IMR-90 (cell line): ENCODE results near the gene NEDD4L. TPM values are rescaled to one million over a fixed set of nuclear protein-coding genes. Genes with fewer than 3 reads are reported as not detected.

Source experiments
- ATAC-seq: fragments of 200-7000 bp; cut with Tn5 transposase; 2 replicates; pipeline ENCODE4 v1.9.1; 2020; ENCODE audit warnings: low read depth, mild to moderate bottlenecking, moderate library complexity
- BruUV-seq: library from RNA; stranded (reverse); fragments of 400-500 nt; replicated peaks from 2 replicates; lab custom pipeline; 2021; lab: Mats Ljungman, UMichigan
- CTCF ChIA-PET: fragments of 300-600 bp; formaldehyde crosslinking; extraction: SDS; loops from one replicate; lab custom pipeline; 2021; ENCODE audit warnings: antibody characterized with exemption; lab: Yijun Ruan, JAX
- POLR2A ChIA-PET: fragments of 300-600 bp; sonication (Branson Sonifier 250); formaldehyde crosslinking; loops from one replicate; lab custom pipeline; 2022; ENCODE audit warnings: antibody characterized with exemption; ENCODE audit not compliant: unreplicated experiment; lab: Charles Lee
- DNase-seq: peaks from one replicate; pipeline ENCODE4 v3.0.0; 2013
- H2AFZ ChIP-seq: replicated peaks from 2 replicates; pipeline ENCODE3; 2013; ENCODE audit warnings: low read length, mild to moderate bottlenecking; ENCODE audit not compliant: poor library complexity
- H2AK5ac ChIP-seq: 2 replicates; pipeline ENCODE4 v1.6.1; 2013; ENCODE audit warnings: low read depth, low read length, inconsistent platforms
- H2AK9ac ChIP-seq: replicated peaks from 2 replicates; pipeline ENCODE3; 2013; ENCODE audit warnings: mild to moderate bottlenecking, low read depth, low read length, moderate library complexity; ENCODE audit not compliant: poor library complexity
- H2BK120ac ChIP-seq: 2 replicates; pipeline ENCODE4 v1.6.1; 2013; ENCODE audit warnings: low read depth, low read length, inconsistent platforms
- H2BK15ac ChIP-seq: 3 replicates; pipeline ENCODE4 v1.6.1; 2013; ENCODE audit warnings: low read depth, low read length, inconsistent platforms
- H2BK20ac ChIP-seq: 2 replicates; pipeline ENCODE4 v1.6.1; 2013; ENCODE audit warnings: low read depth, mild to moderate bottlenecking, inconsistent platforms, low read length, moderate library complexity
- H2BK5ac ChIP-seq: 2 replicates; pipeline ENCODE4 v1.6.1; 2013; ENCODE audit warnings: mild to moderate bottlenecking, low read depth, low read length, inconsistent platforms; ENCODE audit not compliant: poor library complexity, severe bottlenecking
- H3K14ac ChIP-seq: replicated peaks from 2 replicates; pipeline ENCODE4 v1.6.1; 2013; ENCODE audit warnings: low read depth, low read length, inconsistent platforms
- H3K18ac ChIP-seq: 2 replicates; pipeline ENCODE4 v1.6.1; 2013; ENCODE audit warnings: low read depth, low read length, control low read depth
- H3K23ac ChIP-seq: 2 replicates; pipeline ENCODE4 v1.6.1; 2013; ENCODE audit warnings: low read depth, low read length, inconsistent platforms
- H3K27ac ChIP-seq: 2 replicates; pipeline ENCODE4 v1.5.1; 2013; ENCODE audit warnings: mild to moderate bottlenecking, control low read depth, low read length; ENCODE audit not compliant: insufficient read depth
- H3K27me3 ChIP-seq: 2 replicates; pipeline ENCODE4 v1.6.1; 2013; ENCODE audit warnings: low read length; ENCODE audit not compliant: control insufficient read depth, insufficient read depth
- H3K36me3 ChIP-seq: 2 replicates; pipeline ENCODE4 v1.6.1; 2013; ENCODE audit warnings: low read length, mixed read lengths; ENCODE audit not compliant: control insufficient read depth, insufficient read depth
- H3K4ac ChIP-seq: 2 replicates; pipeline ENCODE4 v1.6.1; 2013; ENCODE audit warnings: low read depth, low read length, inconsistent platforms
- H3K4me1 ChIP-seq: 2 replicates; pipeline ENCODE4 v1.6.1; 2013; ENCODE audit warnings: low read length, mixed read lengths; ENCODE audit not compliant: control insufficient read depth, insufficient read depth
- H3K4me2 ChIP-seq: 2 replicates; pipeline ENCODE4 v1.6.1; 2013; ENCODE audit warnings: low read depth, mild to moderate bottlenecking, control low read depth, low read length, moderate library complexity
- H3K4me3 ChIP-seq: 2 replicates; pipeline ENCODE4 v1.5.1; 2013; ENCODE audit warnings: low read depth, mild to moderate bottlenecking, control low read depth, low read length, moderate library complexity; ENCODE audit not compliant: insufficient read depth
- H3K56ac ChIP-seq: 2 replicates; pipeline ENCODE4 v1.6.1; 2013; ENCODE audit warnings: low read length, inconsistent platforms; ENCODE audit not compliant: insufficient read depth; ENCODE audit errors: extremely low read depth
- H3K79me1 ChIP-seq, 2 experiments: 2 replicates each; pipeline ENCODE4 v1.6.1; 2013; ENCODE audit warnings: low read length in 2 of 2, inconsistent platforms in 1 of 2, low read depth in 1 of 2
- H3K9ac ChIP-seq: 2 replicates; pipeline ENCODE4 v1.6.1; 2013; ENCODE audit warnings: low read depth, low read length, control low read depth
- H3K9me1 ChIP-seq: 2 replicates; pipeline ENCODE4 v1.6.1; 2013; ENCODE audit warnings: low read length, inconsistent platforms; ENCODE audit not compliant: insufficient read depth
- H3K9me3 ChIP-seq: 2 replicates; pipeline ENCODE4 v1.6.1; 2013; ENCODE audit warnings: low read length; ENCODE audit not compliant: control insufficient read depth, insufficient read depth
- H4K20me1 ChIP-seq: 2 replicates; pipeline ENCODE4 v1.6.1; 2013; ENCODE audit warnings: low read length, inconsistent platforms; ENCODE audit not compliant: insufficient read depth
- H4K5ac ChIP-seq: 2 replicates; pipeline ENCODE4 v1.6.1; 2013; ENCODE audit warnings: mild to moderate bottlenecking, low read depth, low read length, control low read depth
- H4K8ac ChIP-seq, 2 experiments: 2 replicates each; pipeline ENCODE4 v1.6.1; 2013; ENCODE audit warnings: low read depth in 2 of 2, low read length in 2 of 2, control low read depth in 1 of 2, inconsistent platforms in 1 of 2
- H4K91ac ChIP-seq: 2 replicates; pipeline ENCODE4 v1.6.1; 2013; ENCODE audit warnings: low read depth, low read length, inconsistent platforms; ENCODE audit not compliant: insufficient read depth
- RAD21 ChIP-seq: IDR thresholded peaks from 2 replicates; pipeline ENCODE4 v1.6.1; 2012; ENCODE audit warnings: low read length, improper control_type of control experiment
- SMC3 ChIP-seq: fragments of 150-350 bp; IDR thresholded peaks from 2 replicates; pipeline ENCODE4 v1.6.1; 2016; ENCODE audit warnings: low read depth, mild to moderate bottlenecking, antibody characterized with exemption, low read length, moderate library complexity
- USF2 ChIP-seq: fragments of 150-350 bp; IDR thresholded peaks from 2 replicates; pipeline ENCODE4 v1.6.1; 2017; ENCODE audit warnings: mild to moderate bottlenecking, antibody characterized with exemption, low read length, low read depth
- WGBS, 2 experiments: methylation state at CpG; one replicate each; pipeline versions ENCODE4 v1.1.5 to v1.1.7; 2013; ENCODE audit warnings: missing lambda C conversion rate in 2 of 2; ENCODE audit not compliant: insufficient read length in 1 of 2; ENCODE audit errors: extremely low coverage in 2 of 2; 5-methylcytosine and 5-hydroxymethylcytosine counted together
- dilution Hi-C: fragments of 300-500 bp; cut with HindIII; formaldehyde crosslinking; loops from one replicate; pipeline ENCODE4 v1.14.3; 2018; ENCODE audit warnings: low sequenced_read_pairs; ENCODE audit not compliant: unreplicated experiment
- in situ Hi-C: fragments of 300-500 bp; cut with MboI; formaldehyde crosslinking; loops from 3 replicates; pipeline ENCODE4 v1.14.3; 2019; ENCODE audit warnings: low sequenced_read_pairs, inconsistent platforms, mixed read lengths
- intact Hi-C: fragments of 100-400 bp; cut with micrococcal nuclease; formaldehyde crosslinking; loops from 2 replicates; pipeline ENCODE4 v1.10.0; 2022
- polyA plus RNA-seq, 3 experiments: library from polyadenylated mRNA; depleted of rRNA; stranded (reverse); fragments of >200 nt; gene quantifications; 2 replicates each; pipeline ENCODE4 v1.2.3, GENCODE V29; 2012; ENCODE audit warnings: low replicate concordance in 1 of 3
- total RNA-seq: library from RNA; depleted of rRNA; stranded (reverse); fragments of >200 nt; gene quantifications from 2 replicates; pipeline ENCODE4 v1.2.3, GENCODE V29; 2012

Gene NEDD4L
- total and polyA plus RNA-seq, 2 of the 4 experiments (the other 2 are of a cell fraction) = 10.0 to 10.9 TPM

GRCh38 chr18:58446391-58447060 lies 402.5 kb downstream of the NEDD4L start:
- no TSS peak for BruUV-seq
- Histone ChIP-seq H2BK20ac (no peak overlapping the region), H3K4me3 (no peak overlapping the region), H2AK9ac (no peak overlapping the region), H3K9ac (no peak overlapping the region), H2AFZ (no peak overlapping the region), H3K56ac (no peak overlapping the region), H4K91ac (no peak overlapping the region), H3K4me1 (no peaks in the 10 kb centered on the region), H3K14ac (no peak overlapping the region), H3K4ac (no peak overlapping the region), H3K18ac (no peak overlapping the region), H2AK5ac (no peak overlapping the region), H3K79me1 (no peaks in the 10 kb centered on the region), H3K27ac (no peak overlapping the region), H2BK15ac (no peak overlapping the region), H4K8ac (no peak overlapping the region), H3K36me3 (no peaks in the 10 kb centered on the region), H3K9me3 (no peaks in the 10 kb centered on the region), H3K27me3 (peaks cover 10% of the 10 kb centered on the region), H2BK5ac (no peak overlapping the region), H4K20me1 (no peaks in the 10 kb centered on the region), H2BK120ac (no peak overlapping the region), H3K23ac (no peak overlapping the region), H4K5ac (no peak overlapping the region), H3K9me1 (no peaks in the 10 kb centered on the region; the same call in 1 of the 2 replicates), H3K4me2 (no peak overlapping the region)
- TF ChIP-seq SMC3 = no peak
- no peak for TF ChIP-seq RAD21
- TF ChIP-seq USF2 = no peak
- dilution Hi-C loops (no loop called here), intact Hi-C loops (no loop called here), in situ Hi-C loops (no loop called here)
- no peak for DNase-seq
- ChIA-PET CTCF (no interaction called here), POLR2A (no interaction called here)
- no peak for ATAC-seq
- WGBS, 2 experiments = 64% methylated on average over 4 of the region's 11 CpGs; no CpG with 5 or more reads in 1 of the 2 experiments
